Measurements from ENCODE around the gene MGAT4A. TPM values are rescaled to one million over a fixed set of nuclear protein-coding genes. Genes with fewer than 3 reads are reported as not detected.

MGAT4A gene
- total and polyA plus RNA-seq, 10 of the 15 experiments (the other 5 are each of a cell fraction or from before 2014, with no cell fraction given): 4.3 to 23.4 (median 13.6) TPM

- no peaks in the 10 kb centered on the region for H3K36me3 ChIP-seq (ENCODE audit: control insufficient read depth in 2 of 2, insufficient read depth in 2 of 2, low read length in 1 of 2)
- no peaks in the 10 kb centered on the region for H4K20me1 ChIP-seq (ENCODE audit: control insufficient read depth, insufficient read depth)
- WGBS (ENCODE audit: insufficient coverage, insufficient replicate concordance, low lambda C conversion rate, missing lambda C conversion rate): 81% methylated on average over 4 of the region's 4 CpGs
- H3K9ac ChIP-seq (ENCODE audit: control insufficient read depth, insufficient read depth, low read length): no peak overlapping the region
- no peak overlapping the region for H3K4me2 ChIP-seq (ENCODE audit: control insufficient read depth, insufficient read depth)
- no peak overlapping the region for H2AFZ ChIP-seq (ENCODE audit: control insufficient read depth, low read depth, low read length)
- DNase-seq (ENCODE audit: low read depth, low spot score) (no peak), ATAC-seq (no peak), FAIRE-seq (no peak)
- ChIA-PET CTCF (no interaction called here), RAD21 (ENCODE audit: unreplicated experiment) (no interaction called here), SMC1A (ENCODE audit: uncharacterized antibody, unreplicated experiment) (no interaction called here), POLR2A (no interaction called here)
- H3K4me1 ChIP-seq (ENCODE audit: control insufficient read depth, insufficient read depth, low read length): no peaks in the 10 kb centered on the region
- intact Hi-C loops (cut with micrococcal nuclease; ENCODE audit: unreplicated experiment): no loop called here
- in situ Hi-C loops (cut with MboI): no loop called here
- no TSS peak for BruUV-seq (replicated peaks)
- H3K27ac ChIP-seq (ENCODE audit: control insufficient read depth, insufficient read depth): no peak overlapping the region
- no peaks in the 10 kb centered on the region for H3K79me2 ChIP-seq (ENCODE audit: control insufficient read depth, insufficient read depth, low read length)
- H3K4me3 ChIP-seq: no peak overlapping the region
- TF ChIP-seq ETV6 (conservative IDR thresholded peaks at IDR 0.05 in 1 of 2, IDR thresholded peaks at IDR 0.05 in 1 of 2; ENCODE audit: borderline replicate concordance in 1 of 2, low read depth in 1 of 2) (no peak), NR2F1 (conservative IDR thresholded peaks at IDR 0.05) (no peak), STAT1 (conservative IDR thresholded peaks at IDR 0.05) (no peak)
- H3K9me3 ChIP-seq (replicated peaks; ENCODE audit: control insufficient read depth, insufficient read depth, low read length): no peaks in the 10 kb centered on the region
- no peaks in the 10 kb centered on the region for H3K27me3 ChIP-seq (replicated peaks in 1 of 2; ENCODE audit: control insufficient read depth in 2 of 2, insufficient read depth in 2 of 2, low read length in 1 of 2)
These were observed 34.7 kb downstream of the MGAT4A start for GRCh38 chr2:98696200-98696599.

GRCh38 chr2:98695255-98695654 lies 35.7 kb downstream of the MGAT4A start:
- POLR2A ChIA-PET: interaction anchor here (0.7 kb wide), 1 partner anchor 239 kb away, joined by 7 read pairs; no protein-coding TSS in a partner anchor
- H3K79me2 ChIP-seq (ENCODE audit: control insufficient read depth, insufficient read depth, low read length): no peaks in the 10 kb centered on the region
- no peaks in the 10 kb centered on the region for H3K36me3 ChIP-seq (ENCODE audit: control insufficient read depth in 2 of 2, insufficient read depth in 2 of 2, low read length in 1 of 2)
- SMC1A ChIA-PET (ENCODE audit: uncharacterized antibody, unreplicated experiment): interaction anchor here (3.1 kb wide), 1 partner anchor 13 kb away, joined by 12 read pairs; no protein-coding TSS in a partner anchor
- DNase-seq (ENCODE audit: low read depth, low spot score) (no peak), ATAC-seq (no peak), FAIRE-seq (no peak)
- H3K27ac ChIP-seq (ENCODE audit: control insufficient read depth, insufficient read depth): no peak overlapping the region
- in situ Hi-C loops (cut with MboI): no loop called here
- BruUV-seq (replicated peaks): no TSS peak
- CTCF ChIA-PET: no interaction called here
- no peaks in the 10 kb centered on the region for H3K27me3 ChIP-seq (replicated peaks in 1 of 2; ENCODE audit: control insufficient read depth in 2 of 2, insufficient read depth in 2 of 2, low read length in 1 of 2)
- no peak overlapping the region for H2AFZ ChIP-seq (ENCODE audit: control insufficient read depth, low read depth, low read length)
- H3K4me2 ChIP-seq (ENCODE audit: control insufficient read depth, insufficient read depth): no peak overlapping the region
- 86% methylated on average over 3 of the region's 3 CpGs for WGBS (ENCODE audit: insufficient coverage, insufficient replicate concordance, low lambda C conversion rate, missing lambda C conversion rate)
- RAD21 ChIA-PET (ENCODE audit: unreplicated experiment): interaction anchor here (0.7 kb wide), 1 partner anchor 20 kb away, joined by 3 read pairs; no protein-coding TSS in a partner anchor
- no peaks in the 10 kb centered on the region for H4K20me1 ChIP-seq (ENCODE audit: control insufficient read depth, insufficient read depth)
- no peak overlapping the region for H3K4me3 ChIP-seq
- no peak overlapping the region for H3K9ac ChIP-seq (ENCODE audit: control insufficient read depth, insufficient read depth, low read length)
- H3K9me3 ChIP-seq (replicated peaks; ENCODE audit: control insufficient read depth, insufficient read depth, low read length): no peaks in the 10 kb centered on the region
- intact Hi-C loops (cut with micrococcal nuclease; ENCODE audit: unreplicated experiment): no loop called here
- no peaks in the 10 kb centered on the region for H3K4me1 ChIP-seq (ENCODE audit: control insufficient read depth, insufficient read depth, low read length)
- TF ChIP-seq ZNF207 (IDR thresholded peaks at IDR 0.05; ENCODE audit: borderline replicate concordance) (no peak), HDAC6 (IDR thresholded peaks at IDR 0.05; ENCODE audit: unreplicated experiment) (no peak), SUZ12 (IDR thresholded peaks at IDR 0.05; ENCODE audit: unreplicated experiment) (no peak), KDM1A (IDR thresholded peaks at IDR 0.05; ENCODE audit: borderline replicate concordance) (no peak), EED (IDR thresholded peaks at IDR 0.05; ENCODE audit: low read depth) (no peak), FOXK2 (IDR thresholded peaks at IDR 0.05) (no peak), PKNOX1 (IDR thresholded peaks at IDR 0.05) (no peak), ZSCAN29 (IDR thresholded peaks at IDR 0.05) (no peak), GATAD2B (conservative IDR thresholded peaks at IDR 0.05; ENCODE audit: low read depth) (no peak), IKZF1 (conservative IDR thresholded peaks at IDR 0.05) (no peak), PAX8 (IDR thresholded peaks at IDR 0.05) (no peak)
- TF ChIP-seq, protein P1, sequence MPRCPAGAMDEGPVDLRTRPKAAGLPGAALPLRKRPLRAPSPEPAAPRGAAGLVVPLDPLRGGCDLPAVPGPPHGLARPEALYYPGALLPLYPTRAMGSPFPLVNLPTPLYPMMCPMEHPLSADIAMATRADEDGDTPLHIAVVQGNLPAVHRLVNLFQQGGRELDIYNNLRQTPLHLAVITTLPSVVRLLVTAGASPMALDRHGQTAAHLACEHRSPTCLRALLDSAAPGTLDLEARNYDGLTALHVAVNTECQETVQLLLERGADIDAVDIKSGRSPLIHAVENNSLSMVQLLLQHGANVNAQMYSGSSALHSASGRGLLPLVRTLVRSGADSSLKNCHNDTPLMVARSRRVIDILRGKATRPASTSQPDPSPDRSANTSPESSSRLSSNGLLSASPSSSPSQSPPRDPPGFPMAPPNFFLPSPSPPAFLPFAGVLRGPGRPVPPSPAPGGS (IDR thresholded peaks at IDR 0.05; ENCODE audit: borderline replicate concordance, insufficient read depth, low read depth, low read length, poor library complexity, severe bottlenecking): no peak

All from GM12878 (cell line).